SK-N-SH (cell line): ENCODE results near the gene KLHL40. TPM values are rescaled to one million over a fixed set of nuclear protein-coding genes. Genes with fewer than 3 reads are reported as not detected.
A peak's percentile ranks its signal among the peaks of the same experiment; 100 is the strongest.

Source experiments
- CTCF ChIA-PET: fragments of 300-600, 350-600 bp; formaldehyde crosslinking; extraction: SDS; loops from one replicate; lab custom pipeline; 2021; lab: Yijun Ruan, JAX
- POLR2A ChIA-PET: fragments of 350-600 bp; sonication (Branson Sonifier 250); formaldehyde crosslinking; extraction: SDS; loops from one replicate; lab custom pipeline; 2020; ENCODE audit warnings: antibody characterized with exemption, inconsistent platforms; lab: Yijun Ruan, JAX
- DNase-seq: peaks from one replicate; pipeline ENCODE4 v3.0.0; 2012
- H2AFZ ChIP-seq: fragments of 200-600 bp; sonication (generic); 2 replicates; pipeline ENCODE4 v1.8.1; 2016; ENCODE audit warnings: antibody characterized with exemption, mild to moderate bottlenecking, low read depth
- H3F3A ChIP-seq: fragments of 200-600 bp; sonication (generic); replicated peaks from 2 replicates; pipeline ENCODE3; 2016; ENCODE audit warnings: antibody characterized with exemption, mild to moderate bottlenecking; ENCODE audit not compliant: insufficient read depth
- H3K27ac ChIP-seq, 2 experiments: fragments of 200-500 bp in 1 of 2; fragments of 200-600 bp in 1 of 2; sonication (Bioruptor generic) in 1 of 2; sonication (generic), shearing (Covaris generic) in 1 of 2; 2 replicates each; pipeline versions ENCODE4 v1.5.1 to v1.6.1; 2014 to 2016; ENCODE audit warnings: low read depth in 2 of 2, inconsistent platforms in 1 of 2, low read length in 1 of 2, mild to moderate bottlenecking in 1 of 2, mixed read lengths in 1 of 2
- H3K27me3 ChIP-seq: fragments of 200-600 bp; sonication (generic), shearing (Covaris generic); 2 replicates; pipeline ENCODE4 v1.6.1; 2016; ENCODE audit warnings: mixed run types; ENCODE audit not compliant: insufficient read depth
- H3K36me3 ChIP-seq, 2 experiments: fragments of 200-500 bp in 1 of 2; fragments of 200-600 bp in 1 of 2; sonication (Bioruptor generic) in 1 of 2; sonication (generic) in 1 of 2; replicated peaks in 1 of 2; 2 replicates each; pipeline versions ENCODE3 to v1.5.1; 2014 to 2016; ENCODE audit warnings: low read length in 1 of 2, mild to moderate bottlenecking in 1 of 2; ENCODE audit not compliant: insufficient read depth in 2 of 2, control insufficient read depth in 1 of 2
- H3K4me1 ChIP-seq, 2 experiments: fragments of 200-500 bp in 1 of 2; fragments of 200-600 bp in 1 of 2; sonication (Bioruptor generic) in 1 of 2; sonication (generic), shearing (Covaris generic) in 1 of 2; 2 replicates each; pipeline versions ENCODE4 v1.5.1 to v1.6.1; 2014 to 2016; ENCODE audit warnings: low read depth in 1 of 2, low read length in 1 of 2, mixed run types in 1 of 2; ENCODE audit not compliant: insufficient read depth in 2 of 2, control insufficient read depth in 1 of 2
- H3K4me2 ChIP-seq: fragments of 200-600 bp; sonication (generic), shearing (Covaris generic); 2 replicates; pipeline ENCODE4 v1.6.1; 2017; ENCODE audit warnings: mixed run types
- H3K4me3 ChIP-seq, 2 experiments: fragments of 200-500 bp in 1 of 2; fragments of 200-600 bp in 1 of 2; sonication (Bioruptor generic) in 1 of 2; sonication (generic), shearing (Covaris generic) in 1 of 2; 2 replicates each; pipeline versions ENCODE4 v1.5.1 to v1.8.1; 2014 to 2016; ENCODE audit warnings: low read depth in 2 of 2, inconsistent platforms in 1 of 2, low read length in 1 of 2, mild to moderate bottlenecking in 1 of 2, mixed read lengths in 1 of 2, moderate library complexity in 1 of 2
- H3K79me2 ChIP-seq: fragments of 200-600 bp; sonication (generic); 2 replicates; pipeline ENCODE4 v1.8.1; 2017; ENCODE audit warnings: mild to moderate bottlenecking; ENCODE audit not compliant: insufficient read depth
- H3K9ac ChIP-seq: fragments of 200-600 bp; sonication (generic); 2 replicates; pipeline ENCODE4 v1.6.1; 2017; ENCODE audit warnings: mixed run types
- H3K9me2 ChIP-seq: fragments of 200-600 bp; sonication (generic); 2 replicates; pipeline ENCODE4 v1.6.1; 2017; ENCODE audit warnings: mixed run types
- H3K9me3 ChIP-seq: fragments of 200-600 bp; sonication (generic); 2 replicates; pipeline ENCODE4 v1.6.1; 2017; ENCODE audit warnings: mixed run types, mild to moderate bottlenecking, moderate library complexity
- H4K20me1 ChIP-seq: fragments of 200-600 bp; sonication (generic); 2 replicates; pipeline ENCODE4 v1.6.1; 2017; ENCODE audit warnings: mild to moderate bottlenecking, mixed run types; ENCODE audit not compliant: insufficient read depth
- ELF1 ChIP-seq: IDR thresholded peaks from 2 replicates; pipeline ENCODE4 v1.4.0; 2012
- EZH2phosphoT487 ChIP-seq: fragments of 200-600 bp; sonication (generic); IDR thresholded peaks from 2 replicates; pipeline ENCODE4 v1.6.1; 2017; ENCODE audit warnings: low read depth, mixed run types, mild to moderate bottlenecking, antibody characterized with exemption, moderate library complexity, borderline replicate concordance
- FOSL2 ChIP-seq: IDR thresholded peaks from 2 replicates; pipeline ENCODE4 v1.4.0; 2012; ENCODE audit warnings: low read depth, mild to moderate bottlenecking, moderate library complexity, borderline replicate concordance
- FOXM1 ChIP-seq: IDR thresholded peaks from 2 replicates; pipeline ENCODE4 v1.4.0; 2012; ENCODE audit warnings: low read depth, mild to moderate bottlenecking
- MXI1 ChIP-seq: IDR thresholded peaks from 2 replicates; pipeline ENCODE4 v1.6.1; 2012; ENCODE audit warnings: mild to moderate bottlenecking, low read depth, low read length, improper control_type of control experiment
- NRF1 ChIP-seq: IDR thresholded peaks from 2 replicates; pipeline ENCODE4 v1.6.1; 2012; ENCODE audit warnings: low read depth, mild to moderate bottlenecking, low read length
- POLR2AphosphoS5 ChIP-seq: IDR thresholded peaks from 2 replicates; pipeline ENCODE4 v1.6.1; 2012; ENCODE audit warnings: low read depth, low read length
- RAD21 ChIP-seq: IDR thresholded peaks from 2 replicates; pipeline ENCODE4 v1.6.1; 2012; ENCODE audit warnings: mild to moderate bottlenecking, low read length
- RCOR1 ChIP-seq: fragments of 150-350 bp; IDR thresholded peaks from 2 replicates; pipeline ENCODE4 v1.6.1; 2017; ENCODE audit warnings: antibody characterized with exemption, low read length
- SIN3A ChIP-seq: IDR thresholded peaks from 2 replicates; pipeline ENCODE4 v1.6.1; 2012; ENCODE audit warnings: low read depth, mild to moderate bottlenecking, low read length, moderate library complexity, borderline replicate concordance
- SMC3 ChIP-seq: IDR thresholded peaks from 2 replicates; pipeline ENCODE4 v1.6.1; 2012; ENCODE audit warnings: low read depth, low read length, improper control_type of control experiment
- TEAD4 ChIP-seq: IDR thresholded peaks from 2 replicates; pipeline ENCODE4 v1.4.0; 2012; ENCODE audit warnings: mild to moderate bottlenecking, borderline replicate concordance; ENCODE audit not compliant: insufficient read depth
- WGBS: methylation state at CpG from one replicate; pipeline ENCODE4 v1.1.6; 2017; ENCODE audit warnings: low lambda C conversion rate; 5-methylcytosine and 5-hydroxymethylcytosine counted together
- polyA plus RNA-seq, 3 experiments: library from polyadenylated mRNA; depleted of rRNA; stranded (reverse); fragments of >200 nt; gene quantifications; 2 replicates each; pipeline ENCODE4 v1.2.3, GENCODE V29; 2012
- TF ChIP-seq, protein P1 (sequence below): fragments of 200-600 bp; sonication (generic); IDR thresholded peaks from 2 replicates; pipeline ENCODE4 v1.6.1; 2017; ENCODE audit warnings: antibody characterized with exemption, mild to moderate bottlenecking, moderate library complexity
- TF ChIP-seq, protein P2 (sequence below): fragments of 150-350 bp; IDR thresholded peaks from 2 replicates; pipeline ENCODE4 v1.6.1; 2016; ENCODE audit warnings: mild to moderate bottlenecking, low read depth, low read length
- TF ChIP-seq, protein P3 (sequence below): IDR thresholded peaks from 2 replicates; pipeline ENCODE4 v1.6.1; 2012; ENCODE audit warnings: mild to moderate bottlenecking, low read depth, low read length, moderate library complexity

Gene KLHL40
- polyA plus RNA-seq, 1 of the 3 experiments (the other 2 are of a cell fraction) = not detected

DNA sequence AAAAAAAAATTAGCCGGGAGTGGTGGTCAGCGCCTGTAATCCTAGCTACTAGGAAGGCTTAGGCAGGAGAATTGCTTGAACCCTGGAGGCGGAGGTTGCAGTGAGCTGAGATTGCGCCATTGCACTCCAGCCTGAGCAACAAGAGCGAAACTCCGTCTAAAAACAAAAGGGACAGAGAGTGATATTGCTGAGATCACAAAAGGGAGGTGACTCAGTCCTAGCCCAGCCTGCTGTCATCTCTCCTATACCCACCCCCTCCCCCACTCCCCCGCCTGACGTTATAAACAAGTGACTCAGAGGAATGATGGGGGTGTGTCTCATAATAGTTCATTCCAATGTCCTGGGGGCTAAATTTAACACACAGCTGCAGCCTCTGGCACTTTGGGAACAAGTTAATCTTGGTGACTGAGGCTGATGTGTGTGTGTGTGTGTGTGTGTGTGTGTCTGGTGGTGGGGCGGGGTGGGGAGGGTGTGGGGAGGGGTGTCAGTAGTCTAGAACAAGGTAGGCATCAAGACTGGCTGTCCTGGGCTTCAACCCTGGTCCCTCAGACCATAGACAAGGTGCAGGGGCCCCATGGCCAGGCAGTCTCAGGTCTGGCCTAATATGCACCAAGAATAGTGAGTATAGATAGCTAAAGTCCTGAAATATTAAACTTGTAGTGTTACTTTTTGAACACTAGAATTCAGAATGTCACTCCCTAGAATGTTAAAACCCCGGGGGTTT, 1.3 kb upstream of the KLHL40 start:
- no peak overlapping the region for H3K4me3 ChIP-seq
- no peaks in the 10 kb centered on the region for H4K20me1 ChIP-seq
- no peak overlapping the region for H3K4me2 ChIP-seq
- H3K9me2 ChIP-seq = no peaks in the 10 kb centered on the region
- no peaks in the 10 kb centered on the region for H3K36me3 ChIP-seq
- H3K27ac ChIP-seq = no peak overlapping the region
- no peaks in the 10 kb centered on the region for H3F3A ChIP-seq
- ChIA-PET CTCF (interaction anchor here (0.7 kb wide), 1 partner anchor 426 kb away, joined by 3 read pairs; no protein-coding TSS in a partner anchor), POLR2A (no interaction called here)
- TF ChIP-seq NRF1 = no peak
- peak; percentile 32; the same call in 1 of the 2 replicates for TF ChIP-seq FOSL2
- no peak overlapping the region for H3K9ac ChIP-seq
- H3K4me1 ChIP-seq = no peaks in the 10 kb centered on the region; a peak in 1 of 4 replicates
- no peaks in the 10 kb centered on the region for H3K79me2 ChIP-seq
- H3K9me3 ChIP-seq = no peaks in the 10 kb centered on the region
- H3K27me3 ChIP-seq = peaks cover 19% of the 10 kb centered on the region; the same call in 1 of the 2 replicates
- DNase-seq = no peak
- no peak overlapping the region for H2AFZ ChIP-seq
- 62% methylated on average over 9 of the region's 10 CpGs for WGBS

DNA sequence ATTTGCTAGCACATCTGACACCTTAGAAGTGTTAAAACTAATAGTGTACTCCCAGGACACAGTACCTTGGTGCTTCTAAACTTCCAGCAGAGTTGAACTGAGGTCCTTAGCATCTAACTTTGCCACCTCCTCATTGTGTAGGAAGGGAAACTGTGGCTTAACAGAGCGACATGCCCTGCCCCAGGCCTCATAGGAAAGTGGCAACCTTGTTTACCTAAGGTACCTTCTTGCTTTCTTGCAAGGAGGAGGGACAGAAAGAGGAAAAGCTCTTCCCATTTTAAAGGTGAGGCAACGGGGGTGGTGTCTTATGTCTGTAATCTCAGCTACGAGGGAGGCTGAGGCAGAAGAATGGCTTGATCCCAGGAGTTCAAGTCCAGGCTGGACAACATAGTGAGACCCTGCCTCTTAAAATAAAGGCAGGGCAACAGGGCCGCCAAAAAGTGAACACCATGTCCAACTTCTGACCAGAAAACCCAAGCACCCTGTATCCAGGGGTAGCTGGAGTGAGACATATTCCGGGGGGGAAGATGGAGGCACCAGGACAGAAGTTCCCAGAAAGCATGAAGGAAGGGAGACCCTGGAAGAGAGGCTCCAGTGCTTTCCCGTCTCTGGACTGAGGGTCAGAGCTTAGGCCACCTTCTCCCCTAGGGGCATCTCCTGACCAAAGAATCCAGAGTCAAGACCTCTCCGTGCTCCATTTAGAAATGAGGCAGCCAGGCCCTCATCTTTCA, 540 bp upstream of the KLHL40 start:
- 87% methylated on average over 6 of the region's 7 CpGs for WGBS
- no peak overlapping the region for H3K4me3 ChIP-seq
- CTCF ChIA-PET = interaction anchor here (0.6 kb wide), 1 partner anchor 95 kb away, joined by 3 read pairs; no protein-coding TSS in a partner anchor
- TF ChIP-seq POLR2AphosphoS5 (no peak), TEAD4 (no peak), RAD21 (no peak), SMC3 (no peak), FOXM1 (no peak), SIN3A (no peak), RCOR1 (no peak), ELF1 (no peak), EZH2phosphoT487 (no peak), MXI1 (no peak)
- TF ChIP-seq, protein P1, sequence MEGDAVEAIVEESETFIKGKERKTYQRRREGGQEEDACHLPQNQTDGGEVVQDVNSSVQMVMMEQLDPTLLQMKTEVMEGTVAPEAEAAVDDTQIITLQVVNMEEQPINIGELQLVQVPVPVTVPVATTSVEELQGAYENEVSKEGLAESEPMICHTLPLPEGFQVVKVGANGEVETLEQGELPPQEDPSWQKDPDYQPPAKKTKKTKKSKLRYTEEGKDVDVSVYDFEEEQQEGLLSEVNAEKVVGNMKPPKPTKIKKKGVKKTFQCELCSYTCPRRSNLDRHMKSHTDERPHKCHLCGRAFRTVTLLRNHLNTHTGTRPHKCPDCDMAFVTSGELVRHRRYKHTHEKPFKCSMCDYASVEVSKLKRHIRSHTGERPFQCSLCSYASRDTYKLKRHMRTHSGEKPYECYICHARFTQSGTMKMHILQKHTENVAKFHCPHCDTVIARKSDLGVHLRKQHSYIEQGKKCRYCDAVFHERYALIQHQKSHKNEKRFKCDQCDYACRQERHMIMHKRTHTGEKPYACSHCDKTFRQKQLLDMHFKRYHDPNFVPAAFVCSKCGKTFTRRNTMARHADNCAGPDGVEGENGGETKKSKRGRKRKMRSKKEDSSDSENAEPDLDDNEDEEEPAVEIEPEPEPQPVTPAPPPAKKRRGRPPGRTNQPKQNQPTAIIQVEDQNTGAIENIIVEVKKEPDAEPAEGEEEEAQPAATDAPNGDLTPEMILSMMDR = no peak
- TF ChIP-seq, protein P2, sequence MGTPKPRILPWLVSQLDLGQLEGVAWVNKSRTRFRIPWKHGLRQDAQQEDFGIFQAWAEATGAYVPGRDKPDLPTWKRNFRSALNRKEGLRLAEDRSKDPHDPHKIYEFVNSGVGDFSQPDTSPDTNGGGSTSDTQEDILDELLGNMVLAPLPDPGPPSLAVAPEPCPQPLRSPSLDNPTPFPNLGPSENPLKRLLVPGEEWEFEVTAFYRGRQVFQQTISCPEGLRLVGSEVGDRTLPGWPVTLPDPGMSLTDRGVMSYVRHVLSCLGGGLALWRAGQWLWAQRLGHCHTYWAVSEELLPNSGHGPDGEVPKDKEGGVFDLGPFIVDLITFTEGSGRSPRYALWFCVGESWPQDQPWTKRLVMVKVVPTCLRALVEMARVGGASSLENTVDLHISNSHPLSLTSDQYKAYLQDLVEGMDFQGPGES = no peak
- TF ChIP-seq, protein P3, sequence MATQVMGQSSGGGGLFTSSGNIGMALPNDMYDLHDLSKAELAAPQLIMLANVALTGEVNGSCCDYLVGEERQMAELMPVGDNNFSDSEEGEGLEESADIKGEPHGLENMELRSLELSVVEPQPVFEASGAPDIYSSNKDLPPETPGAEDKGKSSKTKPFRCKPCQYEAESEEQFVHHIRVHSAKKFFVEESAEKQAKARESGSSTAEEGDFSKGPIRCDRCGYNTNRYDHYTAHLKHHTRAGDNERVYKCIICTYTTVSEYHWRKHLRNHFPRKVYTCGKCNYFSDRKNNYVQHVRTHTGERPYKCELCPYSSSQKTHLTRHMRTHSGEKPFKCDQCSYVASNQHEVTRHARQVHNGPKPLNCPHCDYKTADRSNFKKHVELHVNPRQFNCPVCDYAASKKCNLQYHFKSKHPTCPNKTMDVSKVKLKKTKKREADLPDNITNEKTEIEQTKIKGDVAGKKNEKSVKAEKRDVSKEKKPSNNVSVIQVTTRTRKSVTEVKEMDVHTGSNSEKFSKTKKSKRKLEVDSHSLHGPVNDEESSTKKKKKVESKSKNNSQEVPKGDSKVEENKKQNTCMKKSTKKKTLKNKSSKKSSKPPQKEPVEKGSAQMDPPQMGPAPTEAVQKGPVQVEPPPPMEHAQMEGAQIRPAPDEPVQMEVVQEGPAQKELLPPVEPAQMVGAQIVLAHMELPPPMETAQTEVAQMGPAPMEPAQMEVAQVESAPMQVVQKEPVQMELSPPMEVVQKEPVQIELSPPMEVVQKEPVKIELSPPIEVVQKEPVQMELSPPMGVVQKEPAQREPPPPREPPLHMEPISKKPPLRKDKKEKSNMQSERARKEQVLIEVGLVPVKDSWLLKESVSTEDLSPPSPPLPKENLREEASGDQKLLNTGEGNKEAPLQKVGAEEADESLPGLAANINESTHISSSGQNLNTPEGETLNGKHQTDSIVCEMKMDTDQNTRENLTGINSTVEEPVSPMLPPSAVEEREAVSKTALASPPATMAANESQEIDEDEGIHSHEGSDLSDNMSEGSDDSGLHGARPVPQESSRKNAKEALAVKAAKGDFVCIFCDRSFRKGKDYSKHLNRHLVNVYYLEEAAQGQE = no peak
- TF ChIP-seq, all 33 proteins: peak for 0
- H3K79me2 ChIP-seq = no peaks in the 10 kb centered on the region
- H3K36me3 ChIP-seq = no peaks in the 10 kb centered on the region
- POLR2A ChIA-PET = no interaction called here
- H3K9ac ChIP-seq = no peak overlapping the region
- H3K9me3 ChIP-seq = no peaks in the 10 kb centered on the region
- H3K4me1 ChIP-seq = no peaks in the 10 kb centered on the region; a peak in 1 of 4 replicates
- H2AFZ ChIP-seq = no peak overlapping the region
- H3F3A ChIP-seq = no peaks in the 10 kb centered on the region
- H3K4me2 ChIP-seq = no peak overlapping the region
- DNase-seq = no peak
- no peaks in the 10 kb centered on the region for H4K20me1 ChIP-seq
- peaks cover 19% of the 10 kb centered on the region; the same call in 1 of the 2 replicates for H3K27me3 ChIP-seq
- H3K27ac ChIP-seq = no peak overlapping the region
- H3K9me2 ChIP-seq = no peaks in the 10 kb centered on the region
